Measurements from ENCODE around the gene RAC2. TPM values are rescaled to one million over a fixed set of nuclear protein-coding genes. Genes with fewer than 3 reads are reported as not detected.
A peak's percentile ranks its signal among the peaks of the same experiment; 100 is the strongest.

The RAC2 gene
- total RNA-seq, 5 donors from 2014 or later (not counting 1 experiment from before 2014, with no cell fraction given) = 353 to 413 (median 385) TPM

DNA sequence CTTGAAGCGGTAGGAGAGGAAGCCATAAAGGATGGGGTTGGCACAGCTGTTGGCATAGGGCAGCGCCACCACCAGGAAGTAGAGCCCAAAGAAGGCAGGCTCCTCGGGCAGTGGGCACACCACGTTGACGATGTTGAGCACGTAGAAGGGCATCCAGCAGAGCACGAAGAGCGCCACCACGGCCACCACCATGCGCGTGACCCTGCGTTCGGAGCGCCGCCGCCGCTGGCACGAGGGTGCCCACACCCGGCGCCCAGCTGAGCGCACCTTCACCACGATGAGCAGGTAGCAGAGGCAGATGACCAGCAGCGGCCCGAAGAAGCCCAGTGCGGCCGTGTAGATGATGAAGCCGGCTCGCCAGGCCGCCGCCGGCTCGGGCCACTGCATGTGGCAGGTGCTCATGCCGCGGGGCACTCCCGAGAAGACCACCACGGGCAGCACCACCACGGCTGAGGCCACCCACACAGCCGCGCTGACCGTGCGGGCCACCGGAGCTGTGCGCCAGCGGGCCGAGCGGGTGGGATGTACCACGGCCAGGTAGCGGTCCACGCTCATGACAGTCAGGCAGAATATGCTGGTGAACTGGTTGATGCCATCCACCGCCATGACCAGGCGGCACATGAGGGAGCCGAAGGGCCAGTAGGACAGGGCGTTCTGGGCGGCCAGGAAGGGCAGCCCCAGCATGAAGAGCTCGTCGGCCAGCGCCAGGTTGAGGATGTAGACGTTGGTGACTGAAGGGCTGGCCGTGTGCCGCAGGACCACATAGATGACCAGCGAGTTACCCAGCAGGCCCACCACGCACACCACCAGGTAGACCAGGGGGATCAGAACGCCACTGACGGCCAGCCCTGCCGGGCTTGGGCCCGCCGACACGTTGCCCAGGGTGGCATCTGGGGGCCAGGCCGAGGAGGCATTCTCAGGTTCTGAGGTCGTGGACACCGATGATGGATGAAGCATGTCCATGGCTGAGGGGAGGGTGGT lies 36.9 kb downstream of the RAC2 start:
- no peaks in the 10 kb centered on the region for H3K9me3 ChIP-seq
- no peak overlapping the region for H3K4me3 ChIP-seq (ENCODE audit: control insufficient read depth in 1 of 2, extremely low read depth in 1 of 2, low read length in 1 of 2)
- peak overlapping the region in 1 of 3 donors; percentile 65 for H3K4me3 Mint-ChIP-seq
- no peaks in the 10 kb centered on the region for H3K27me3 Mint-ChIP-seq
- ChIA-PET POLR2A (no interaction called here), CTCF (no interaction called here)
- no peaks in the 10 kb centered on the region for H3K36me3 Mint-ChIP-seq
- H3K27me3 ChIP-seq (replicated peaks in 1 of 2; ENCODE audit: control insufficient read depth in 2 of 2, extremely low read depth in 1 of 2, insufficient read depth in 2 of 2, low read length in 1 of 2) = no peaks in the 10 kb centered on the region
- H3K27ac ChIP-seq (ENCODE audit: low read length) = peak overlapping the region; percentile 25
- H3K27ac Mint-ChIP-seq = peak overlapping the region; percentile 57 to 92
- ATAC-seq (replicated peaks in 1 of 4) (no peak), DNase-seq (no peak)
- 89% methylated on average over 68 of the region's 71 CpGs for WGBS (ENCODE audit: insufficient coverage)
- peaks cover 18 to 59% of the 10 kb centered on the region in 2 experiments for H3K4me1 ChIP-seq (ENCODE audit: control insufficient read depth in 1 of 2, extremely low read depth in 1 of 2, insufficient read depth in 2 of 2, low read length in 2 of 2)
- peaks cover 42 to 56% (median 44%) of the 10 kb centered on the region in 3 donors for H3K4me1 Mint-ChIP-seq
- H3K9me3 Mint-ChIP-seq = no peaks in the 10 kb centered on the region
- peaks cover 2 to 18% of the 10 kb centered on the region in 2 donors for H3K36me3 ChIP-seq (ENCODE audit: control insufficient read depth in 2 of 2, extremely low read depth in 1 of 2, insufficient read depth in 1 of 2, low read length in 1 of 2)

GRCh38 chr22:37206118-37206840 lies 37.8 kb downstream of the RAC2 start:
- CTCF ChIA-PET = no interaction called here

GRCh38 chr22:37205046-37205445 lies 39.0 kb downstream of the RAC2 start:
- ChIA-PET CTCF (interaction anchor here (0.5 to 0.7 kb wide), 3 partner anchors 45 to 393 kb away, joined by 3 to 4 read pairs (median 3); no protein-coding TSS in a partner anchor), POLR2A (no interaction called here)
- H3K27ac ChIP-seq (ENCODE audit: low read length) = no peak overlapping the region
- peaks cover 24 to 59% of the 10 kb centered on the region in 2 experiments for H3K4me1 ChIP-seq (ENCODE audit: control insufficient read depth in 1 of 2, extremely low read depth in 1 of 2, insufficient read depth in 2 of 2, low read length in 2 of 2)
- Mint-ChIP-seq H3K27me3 (no peaks in the 10 kb centered on the region), H3K27ac (peak overlapping the region; percentile 76 to 78), H3K4me3 (no peak overlapping the region), H3K36me3 (no peaks in the 10 kb centered on the region), H3K9me3 (no peaks in the 10 kb centered on the region), H3K4me1 (peaks cover 42 to 58% (median 44%) of the 10 kb centered on the region in 3 donors)
- H3K4me3 ChIP-seq (ENCODE audit: control insufficient read depth in 1 of 2, extremely low read depth in 1 of 2, low read length in 1 of 2) = no peak overlapping the region
- peaks cover 2 to 9% of the 10 kb centered on the region in 2 donors for H3K36me3 ChIP-seq (ENCODE audit: control insufficient read depth in 2 of 2, extremely low read depth in 1 of 2, insufficient read depth in 1 of 2, low read length in 1 of 2)
- ATAC-seq (replicated peaks in 1 of 4) = no peak
- H3K27me3 ChIP-seq (replicated peaks in 1 of 2; ENCODE audit: control insufficient read depth in 2 of 2, extremely low read depth in 1 of 2, insufficient read depth in 2 of 2, low read length in 1 of 2) = no peaks in the 10 kb centered on the region
- no peak for DNase-seq
- WGBS (ENCODE audit: insufficient coverage) = 84% methylated on average over 3 of the region's 5 CpGs
- no peaks in the 10 kb centered on the region for H3K9me3 ChIP-seq

More at GRCh38 chr22:37206118-37206840, 37.8 kb downstream of the RAC2 start:
- H3K36me3 Mint-ChIP-seq = no peaks in the 10 kb centered on the region
- Histone ChIP-seq H3K27ac (ENCODE audit: low read length) (no peak overlapping the region), H3K36me3 (ENCODE audit: control insufficient read depth in 2 of 2, extremely low read depth in 1 of 2, insufficient read depth in 1 of 2, low read length in 1 of 2) (peaks cover 2 to 16% of the 10 kb centered on the region in 2 donors), H3K4me3 (ENCODE audit: control insufficient read depth in 1 of 2, extremely low read depth in 1 of 2, low read length in 1 of 2) (no peak overlapping the region), H3K27me3 (replicated peaks in 1 of 2; ENCODE audit: control insufficient read depth in 2 of 2, extremely low read depth in 1 of 2, insufficient read depth in 2 of 2, low read length in 1 of 2) (no peaks in the 10 kb centered on the region), H3K4me1 (ENCODE audit: control insufficient read depth in 1 of 2, extremely low read depth in 1 of 2, insufficient read depth in 2 of 2, low read length in 2 of 2) (peaks cover 24 to 58% of the 10 kb centered on the region in 2 experiments), H3K9me3 (no peaks in the 10 kb centered on the region)
- DNase-seq (no peak), ATAC-seq (replicated peaks in 1 of 4) (no peak)
- H3K27me3 Mint-ChIP-seq = no peaks in the 10 kb centered on the region
- H3K4me3 Mint-ChIP-seq = peak overlapping the region in 1 of 3 donors; percentile 38
- 95% methylated on average over 8 of the region's 16 CpGs for WGBS (ENCODE audit: insufficient coverage)
- no peaks in the 10 kb centered on the region for H3K9me3 Mint-ChIP-seq
- POLR2A ChIA-PET = no interaction called here
- H3K4me1 Mint-ChIP-seq = peaks cover 41 to 52% (median 43%) of the 10 kb centered on the region in 3 donors
- H3K27ac Mint-ChIP-seq = peak overlapping the region; percentile 59 to 81

GRCh38 chr22:37204045-37204655 lies 39.9 kb downstream of the RAC2 start:
- POLR2A ChIA-PET = no interaction called here
- H3K9me3 ChIP-seq = no peaks in the 10 kb centered on the region
- WGBS (ENCODE audit: insufficient coverage) = 80% methylated on average over 5 of the region's 5 CpGs

GRCh38 chr22:37203354-37204044 lies 40.6 kb downstream of the RAC2 start:
- no peak for DNase-seq
- 82% methylated on average over 13 of the region's 16 CpGs for WGBS (ENCODE audit: insufficient coverage)
- H3K27me3 Mint-ChIP-seq = no peaks in the 10 kb centered on the region
- H3K4me3 ChIP-seq (ENCODE audit: control insufficient read depth in 1 of 2, extremely low read depth in 1 of 2, low read length in 1 of 2) = no peak overlapping the region
- no peaks in the 10 kb centered on the region for H3K9me3 Mint-ChIP-seq
- H3K4me3 Mint-ChIP-seq = no peak overlapping the region
- peaks cover 36 to 45% (median 41%) of the 10 kb centered on the region in 3 donors for H3K4me1 Mint-ChIP-seq
- H3K4me1 ChIP-seq (ENCODE audit: control insufficient read depth in 1 of 2, extremely low read depth in 1 of 2, insufficient read depth in 2 of 2, low read length in 2 of 2) = peaks cover 22 to 64% of the 10 kb centered on the region in 2 experiments
- no peaks in the 10 kb centered on the region for H3K9me3 ChIP-seq
- ATAC-seq (replicated peaks in 1 of 4) = no peak
- no peaks in the 10 kb centered on the region for H3K36me3 Mint-ChIP-seq
- no peak overlapping the region for H3K27ac ChIP-seq (ENCODE audit: low read length)
- POLR2A ChIA-PET = no interaction called here
- peak overlapping the region in 1 of 2 donors; percentile 76 for H3K27ac Mint-ChIP-seq
- no peaks in the 10 kb centered on the region for H3K27me3 ChIP-seq (replicated peaks in 1 of 2; ENCODE audit: control insufficient read depth in 2 of 2, extremely low read depth in 1 of 2, insufficient read depth in 2 of 2, low read length in 1 of 2)
- H3K36me3 ChIP-seq (ENCODE audit: control insufficient read depth in 2 of 2, extremely low read depth in 1 of 2, insufficient read depth in 1 of 2, low read length in 1 of 2) = peaks cover 2 to 9% of the 10 kb centered on the region in 2 donors
- CTCF ChIA-PET = no interaction called here

More at GRCh38 chr22:37204045-37204655, 39.9 kb downstream of the RAC2 start:
- Mint-ChIP-seq H3K27me3 (no peaks in the 10 kb centered on the region), H3K27ac (peak overlapping the region in 1 of 2 donors; percentile 76), H3K4me1 (peaks cover 42 to 51% (median 47%) of the 10 kb centered on the region in 3 donors), H3K9me3 (no peaks in the 10 kb centered on the region), H3K36me3 (no peaks in the 10 kb centered on the region), H3K4me3 (no peak overlapping the region)
- no peak for DNase-seq
- CTCF ChIA-PET = no interaction called here
- Histone ChIP-seq H3K4me1 (ENCODE audit: control insufficient read depth in 1 of 2, extremely low read depth in 1 of 2, insufficient read depth in 2 of 2, low read length in 2 of 2) (peaks cover 25 to 64% of the 10 kb centered on the region in 2 experiments), H3K27ac (ENCODE audit: low read length) (no peak overlapping the region), H3K27me3 (replicated peaks in 1 of 2; ENCODE audit: control insufficient read depth in 2 of 2, extremely low read depth in 1 of 2, insufficient read depth in 2 of 2, low read length in 1 of 2) (no peaks in the 10 kb centered on the region), H3K36me3 (ENCODE audit: control insufficient read depth in 2 of 2, extremely low read depth in 1 of 2, insufficient read depth in 1 of 2, low read length in 1 of 2) (peaks cover 2 to 9% of the 10 kb centered on the region in 2 donors), H3K4me3 (ENCODE audit: control insufficient read depth in 1 of 2, extremely low read depth in 1 of 2, low read length in 1 of 2) (no peak overlapping the region)
- no peak for ATAC-seq (replicated peaks in 1 of 4)
